Measurements from ENCODE around the gene ADORA1. TPM values are rescaled to one million over a fixed set of nuclear protein-coding genes. Genes with fewer than 3 reads are reported as not detected.
A peak's percentile ranks its signal among the peaks of the same experiment; 100 is the strongest.

The ADORA1 gene
- total RNA-seq, 3 donors from 2014 or later: 0.10 TPM; not detected in 2

DNA sequence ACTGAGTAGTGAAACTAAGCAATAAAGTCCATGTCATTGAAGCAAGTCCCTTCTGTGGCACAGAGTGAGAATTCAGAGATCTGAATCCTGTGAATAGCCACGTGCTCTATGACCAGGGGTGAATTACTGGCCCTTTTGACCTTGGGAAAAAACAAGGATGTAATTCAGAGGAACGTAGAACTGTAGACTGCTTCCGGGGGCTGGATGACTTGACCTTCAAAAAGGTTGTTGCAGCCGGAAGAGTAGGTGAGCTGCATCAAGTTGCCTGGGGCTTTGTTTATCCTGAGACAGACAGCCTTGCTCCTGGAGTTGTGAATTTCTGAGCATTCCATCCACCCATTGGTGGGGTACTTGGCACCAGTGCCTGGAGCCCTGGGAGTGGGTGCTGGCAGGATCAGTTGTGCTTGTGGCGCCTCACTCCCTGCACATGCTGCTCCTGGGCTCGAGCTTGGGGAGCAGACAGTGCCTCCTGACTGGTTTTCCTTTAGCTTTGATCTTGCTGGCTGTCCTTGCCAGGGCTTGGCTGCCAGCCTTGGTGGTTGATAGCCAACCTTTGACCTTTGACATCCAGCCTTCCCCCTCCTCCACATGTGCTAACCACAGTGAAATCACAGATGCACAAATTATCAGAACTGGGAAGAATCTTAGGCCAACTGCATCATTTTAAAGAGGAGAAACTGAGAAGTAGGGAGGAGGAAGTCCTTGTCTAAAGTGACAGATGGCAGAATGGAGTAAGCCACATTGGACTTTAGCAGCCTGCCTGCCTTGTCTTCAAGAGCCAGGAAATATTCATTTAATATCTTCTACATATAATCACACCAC lies 25.5 kb upstream of the ADORA1 start:
- H3K9me3 Mint-ChIP-seq: peaks cover 8% of the 10 kb centered on the region
- no peak for ATAC-seq
- peaks cover 27% of the 10 kb centered on the region for H3K27me3 Mint-ChIP-seq (ENCODE audit: low read depth)
- H3K4me1 Mint-ChIP-seq (ENCODE audit: low read depth): no peaks in the 10 kb centered on the region
- no peaks in the 10 kb centered on the region for H3K36me3 Mint-ChIP-seq (ENCODE audit: insufficient read depth)
- no peak for DNase-seq
- H3K4me3 Mint-ChIP-seq: no peak overlapping the region

DNA sequence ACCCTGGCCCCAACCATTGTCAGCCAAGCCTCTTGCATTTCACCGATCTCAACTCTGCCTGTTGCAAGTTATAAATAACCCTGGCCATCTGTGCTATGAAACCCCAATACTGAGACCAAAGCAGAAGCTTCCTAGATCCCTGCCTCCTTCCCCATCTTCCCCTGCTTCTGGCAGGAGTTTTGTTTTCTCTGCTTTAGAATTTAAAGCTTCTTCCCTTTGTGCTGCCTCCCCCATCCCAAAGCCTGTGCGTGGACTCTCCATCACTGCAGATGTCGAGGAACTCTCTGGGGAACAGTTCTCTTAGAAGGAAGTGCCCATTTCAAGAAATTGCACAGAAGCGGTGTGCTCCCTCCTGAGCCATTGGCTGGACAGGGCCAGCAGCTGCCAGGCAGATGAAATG lies 24.3 kb upstream of the ADORA1 start:
- no peak for DNase-seq
- H3K36me3 Mint-ChIP-seq (ENCODE audit: insufficient read depth): no peaks in the 10 kb centered on the region
- no peaks in the 10 kb centered on the region for H3K4me1 Mint-ChIP-seq (ENCODE audit: low read depth)
- no peak for ATAC-seq
- peaks cover 33% of the 10 kb centered on the region for H3K27me3 Mint-ChIP-seq (ENCODE audit: low read depth)
- no peak overlapping the region for H3K4me3 Mint-ChIP-seq
- H3K9me3 Mint-ChIP-seq: peaks cover 8% of the 10 kb centered on the region

- peaks cover 40% of the 10 kb centered on the region for H3K27me3 Mint-ChIP-seq (ENCODE audit: low read depth)
Observed at GRCh38 chr1:203103829-203104495, 23.6 kb upstream of the ADORA1 start.

GRCh38 chr1:203104789-203105390 lies 22.6 kb upstream of the ADORA1 start:
- H3K36me3 Mint-ChIP-seq (ENCODE audit: insufficient read depth): no peaks in the 10 kb centered on the region
- no peaks in the 10 kb centered on the region for H3K4me1 Mint-ChIP-seq (ENCODE audit: low read depth)
- peaks cover 44% of the 10 kb centered on the region for H3K27me3 Mint-ChIP-seq (ENCODE audit: low read depth)
- peaks cover 8% of the 10 kb centered on the region for H3K9me3 Mint-ChIP-seq
- no peak for DNase-seq
- H3K4me3 Mint-ChIP-seq: no peak overlapping the region
- no peak for ATAC-seq

More at GRCh38 chr1:203103829-203104495, 23.6 kb upstream of the ADORA1 start:
- no peaks in the 10 kb centered on the region for H3K36me3 Mint-ChIP-seq (ENCODE audit: insufficient read depth)
- no peak overlapping the region for H3K4me3 Mint-ChIP-seq
- peaks cover 8% of the 10 kb centered on the region for H3K9me3 Mint-ChIP-seq
- no peak for DNase-seq
- no peaks in the 10 kb centered on the region for H3K4me1 Mint-ChIP-seq (ENCODE audit: low read depth)
- ATAC-seq: no peak

DNA sequence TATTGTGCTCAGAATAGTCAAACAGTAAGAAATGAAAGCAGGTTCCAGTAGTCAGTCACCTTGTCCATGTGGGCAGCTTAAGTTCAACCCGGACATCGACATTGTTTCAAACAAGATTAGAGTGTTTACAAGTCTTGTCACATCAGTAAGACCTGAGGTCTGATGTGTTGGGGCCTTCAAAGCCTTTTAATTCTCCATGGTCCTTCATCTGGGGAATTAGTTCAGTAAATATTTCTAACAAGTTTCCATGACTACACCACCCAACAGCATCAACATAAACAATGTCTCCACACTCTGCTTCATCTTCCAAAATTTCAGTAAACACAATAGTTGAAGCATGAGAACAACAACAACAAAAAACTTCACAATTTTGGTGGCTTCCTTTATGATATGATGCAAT lies 15.1 kb upstream of the ADORA1 start:
- Mint-ChIP-seq H3K4me1 (ENCODE audit: low read depth) (no peaks in the 10 kb centered on the region), H3K36me3 (ENCODE audit: insufficient read depth) (no peaks in the 10 kb centered on the region), H3K9me3 (no peaks in the 10 kb centered on the region), H3K27me3 (ENCODE audit: low read depth) (peaks cover 36% of the 10 kb centered on the region), H3K4me3 (no peak overlapping the region)
- ATAC-seq (no peak), DNase-seq (no peak)

- DNase-seq (no peak), ATAC-seq (no peak)
- Mint-ChIP-seq H3K36me3 (ENCODE audit: insufficient read depth) (no peaks in the 10 kb centered on the region), H3K9me3 (no peaks in the 10 kb centered on the region), H3K4me1 (ENCODE audit: low read depth) (no peaks in the 10 kb centered on the region), H3K4me3 (no peak overlapping the region), H3K27me3 (ENCODE audit: low read depth) (peaks cover 37% of the 10 kb centered on the region)
Observed at GRCh38 chr1:203113308-203113707, 14.2 kb upstream of the ADORA1 start.

- Mint-ChIP-seq H3K9me3 (no peaks in the 10 kb centered on the region), H3K4me3 (no peak overlapping the region), H3K4me1 (ENCODE audit: low read depth) (no peaks in the 10 kb centered on the region)
Observed at GRCh38 chr1:203114202-203114601, 13.3 kb upstream of the ADORA1 start.

DNA sequence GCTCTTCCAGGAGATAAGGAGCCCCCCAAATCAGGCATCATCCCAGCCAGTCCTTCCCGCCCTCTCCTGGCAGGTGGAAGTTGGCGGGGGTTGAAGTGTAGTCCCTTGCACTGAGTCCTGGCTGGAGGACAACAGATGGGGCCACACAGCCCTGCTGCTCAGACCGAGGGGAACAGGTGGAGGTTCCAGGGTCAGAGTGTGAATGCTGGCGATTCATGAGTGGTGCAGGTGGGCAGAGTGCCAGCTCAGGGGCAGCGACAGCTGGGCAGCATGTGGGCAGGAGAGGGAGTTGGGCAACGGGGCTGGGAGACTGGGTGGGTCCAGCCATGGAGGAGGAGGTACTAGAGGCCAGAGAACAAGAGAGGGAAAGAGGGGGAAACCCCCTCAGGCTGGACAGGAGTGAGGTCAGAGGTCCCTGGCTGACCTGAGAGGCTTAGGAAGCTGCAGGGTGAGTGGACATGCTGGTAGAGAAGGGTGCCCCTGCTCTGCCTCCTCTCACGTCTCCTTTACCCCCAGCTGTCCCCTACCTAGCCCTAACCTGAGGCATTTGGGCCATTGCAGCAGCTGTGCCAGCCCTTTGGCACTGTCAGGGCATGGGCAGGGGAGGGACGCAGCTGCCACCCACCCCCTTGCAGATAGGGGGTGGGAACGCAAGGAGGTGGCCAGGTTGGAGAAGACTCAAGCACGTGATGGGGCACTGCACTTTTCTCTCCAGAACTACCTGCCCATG lies 11.3 kb upstream of the ADORA1 start:
- H3K9me3 Mint-ChIP-seq: no peaks in the 10 kb centered on the region
- DNase-seq: no peak
- H3K27me3 Mint-ChIP-seq (ENCODE audit: low read depth): peaks cover 40% of the 10 kb centered on the region
- H3K36me3 Mint-ChIP-seq (ENCODE audit: insufficient read depth): no peaks in the 10 kb centered on the region
- ATAC-seq: no peak
- no peak overlapping the region for H3K4me3 Mint-ChIP-seq
- no peaks in the 10 kb centered on the region for H3K4me1 Mint-ChIP-seq (ENCODE audit: low read depth)

More at GRCh38 chr1:203114202-203114601, 13.3 kb upstream of the ADORA1 start:
- H3K27me3 Mint-ChIP-seq (ENCODE audit: low read depth): peaks cover 31% of the 10 kb centered on the region
- H3K36me3 Mint-ChIP-seq (ENCODE audit: insufficient read depth): no peaks in the 10 kb centered on the region
- DNase-seq: no peak
- ATAC-seq: no peak

DNA sequence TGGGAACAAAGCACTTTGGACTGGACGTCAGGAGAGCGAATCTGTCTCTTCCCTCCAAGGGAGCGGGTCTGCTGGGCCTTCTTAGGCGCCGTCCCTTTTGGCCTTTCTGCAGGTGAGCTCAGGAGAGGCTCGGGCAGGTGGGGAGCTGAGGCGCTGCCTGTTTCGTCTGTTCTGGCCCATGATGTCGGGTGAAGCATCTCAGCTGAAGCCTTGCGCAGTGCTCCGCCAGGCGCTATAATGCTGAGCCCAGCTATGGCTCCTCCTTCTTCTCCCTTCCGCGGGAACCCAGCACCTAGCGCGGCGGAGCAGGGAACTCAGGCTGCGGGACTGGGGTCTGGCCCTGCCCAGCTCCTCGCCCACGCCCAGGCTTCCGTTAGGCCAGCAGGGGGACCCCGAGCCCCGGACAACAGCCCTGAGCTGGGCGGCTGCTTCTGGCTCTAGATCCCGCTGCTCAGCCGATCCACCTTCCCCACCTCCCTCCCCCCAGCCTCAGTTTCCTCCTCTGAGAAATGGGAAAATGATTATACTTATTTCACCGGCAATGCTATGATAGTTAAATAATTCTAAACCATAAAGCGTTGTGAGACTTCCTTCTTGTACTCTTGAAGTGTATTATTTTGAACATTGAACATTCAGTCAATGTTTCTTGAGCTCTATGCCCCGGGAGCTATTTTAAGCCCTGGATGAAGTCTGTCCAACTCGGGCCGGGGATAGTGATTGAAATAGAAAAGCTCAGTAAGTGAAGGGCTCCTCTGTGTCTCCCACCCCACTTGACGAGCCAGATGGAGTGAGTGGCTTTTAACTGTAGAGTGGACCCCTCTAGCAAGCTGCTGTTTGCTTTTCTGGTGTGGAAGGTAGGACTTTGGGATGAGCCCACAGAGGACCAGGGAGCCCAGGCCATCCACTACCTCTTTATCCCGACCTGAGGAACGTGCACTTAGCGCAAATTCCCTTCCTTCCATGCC lies 9.6 kb upstream of the ADORA1 start:
- Mint-ChIP-seq H3K4me3 (no peak overlapping the region), H3K4me1 (ENCODE audit: low read depth) (no peaks in the 10 kb centered on the region), H3K27me3 (ENCODE audit: low read depth) (peaks cover 54% of the 10 kb centered on the region), H3K36me3 (ENCODE audit: insufficient read depth) (no peaks in the 10 kb centered on the region), H3K9me3 (no peaks in the 10 kb centered on the region)
- peak; percentile 37 to 38 for ATAC-seq
- DNase-seq: no peak

DNA sequence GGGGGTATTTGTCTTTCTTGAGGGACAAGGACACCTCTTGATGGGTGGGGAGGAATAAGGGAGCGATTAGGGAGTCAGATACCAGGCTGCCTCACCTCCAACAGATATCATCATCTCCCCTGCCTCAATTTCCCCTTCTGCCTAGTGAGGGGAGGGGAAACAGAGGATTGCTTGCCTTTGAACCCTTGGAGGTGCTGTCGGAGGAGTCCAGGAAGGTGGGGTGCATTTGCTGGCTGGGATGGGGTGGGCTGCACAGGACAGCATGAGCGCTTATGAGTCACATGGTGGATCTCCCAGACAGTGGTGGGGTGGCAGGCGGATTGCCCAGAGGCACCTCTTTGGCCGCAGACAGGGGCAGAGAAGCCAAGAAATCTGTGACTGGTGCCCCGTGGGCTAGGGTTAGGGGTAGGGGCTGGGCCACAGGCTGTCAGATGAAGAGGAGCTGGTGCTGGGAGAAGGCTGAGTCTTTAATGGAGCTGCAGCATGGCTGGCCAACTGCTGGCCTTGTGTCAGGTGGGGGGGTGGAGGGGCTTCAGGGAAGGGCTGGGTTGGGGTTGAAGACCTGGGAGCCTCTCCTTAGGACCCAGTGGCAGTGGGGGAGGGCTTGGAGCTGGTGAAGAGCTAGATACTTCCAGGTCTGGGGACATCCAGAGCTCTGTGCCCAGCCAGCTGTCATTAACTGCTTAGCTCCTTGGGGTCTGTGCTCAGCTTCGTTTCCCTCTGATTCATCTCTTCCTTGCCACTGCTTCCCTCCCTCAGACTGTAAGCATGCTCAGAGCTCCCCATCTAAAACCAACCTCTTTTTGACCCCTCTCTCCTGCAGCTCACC lies 7.0 kb upstream of the ADORA1 start:
- H3K9me3 Mint-ChIP-seq: no peaks in the 10 kb centered on the region
- peaks cover 65% of the 10 kb centered on the region for H3K27me3 Mint-ChIP-seq (ENCODE audit: low read depth)
- no peaks in the 10 kb centered on the region for H3K4me1 Mint-ChIP-seq (ENCODE audit: low read depth)
- no peaks in the 10 kb centered on the region for H3K36me3 Mint-ChIP-seq (ENCODE audit: insufficient read depth)
- ATAC-seq (no peak), DNase-seq (no peak)
- H3K4me3 Mint-ChIP-seq: no peak overlapping the region

- Mint-ChIP-seq H3K4me1 (ENCODE audit: low read depth) (no peaks in the 10 kb centered on the region), H3K27me3 (ENCODE audit: low read depth) (peaks cover 66% of the 10 kb centered on the region), H3K4me3 (no peak overlapping the region), H3K36me3 (ENCODE audit: insufficient read depth) (no peaks in the 10 kb centered on the region), H3K9me3 (no peaks in the 10 kb centered on the region)
- DNase-seq (no peak), ATAC-seq (no peak)
Observed at GRCh38 chr1:203121186-203122015, 6.1 kb upstream of the ADORA1 start.

- Mint-ChIP-seq H3K4me1 (ENCODE audit: low read depth) (peaks cover 4% of the 10 kb centered on the region), H3K27me3 (ENCODE audit: low read depth) (peaks cover 70% of the 10 kb centered on the region), H3K9me3 (no peaks in the 10 kb centered on the region), H3K4me3 (no peak overlapping the region), H3K36me3 (ENCODE audit: insufficient read depth) (no peaks in the 10 kb centered on the region)
- no peak for ATAC-seq
- DNase-seq: no peak
Observed at GRCh38 chr1:203122159-203122558, 5.4 kb upstream of the ADORA1 start.
